ENCODE data around the gene AGBL3.
A peak's percentile ranks its signal among the peaks of the same experiment; 100 is the strongest.
"Not testable (repeated sequence)": the region's sequence is repeated elsewhere in the genome, so short reads cannot be mapped to it uniquely, and the experiment has no call there.

AGBL3 gene

DNA sequence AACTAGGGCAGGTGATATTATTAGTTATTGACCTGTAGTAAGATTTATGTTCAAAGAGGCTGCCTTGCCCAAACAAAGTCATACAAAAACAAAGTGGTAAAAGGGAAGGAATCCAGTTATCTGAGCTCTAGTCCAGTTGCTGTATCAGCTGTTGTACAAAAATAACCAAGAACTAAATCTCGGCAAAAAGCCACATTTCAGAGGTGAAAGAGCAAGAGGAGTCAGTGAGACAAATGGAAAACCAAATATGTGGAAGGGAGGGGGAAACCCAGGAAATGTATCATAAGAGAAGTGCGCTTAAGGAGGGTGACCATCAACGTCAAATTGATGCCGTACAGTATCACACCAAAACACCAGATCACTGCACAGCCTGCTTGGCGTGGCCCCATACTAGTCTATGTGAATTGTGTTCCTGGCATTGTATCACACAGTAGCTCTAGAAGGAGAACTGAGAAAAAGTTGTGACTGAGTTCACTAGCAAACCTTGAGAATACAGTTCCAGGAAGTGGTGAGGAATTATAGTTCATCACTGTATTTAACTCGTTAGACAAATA, 6.4 kb downstream of the AGBL3 start:
- Mint-ChIP-seq H3K9me3 (no peaks in the 10 kb centered on the region), H3K36me3 (ENCODE audit: low read depth) (peaks cover 33% of the 10 kb centered on the region), H3K27me3 (ENCODE audit: low read depth) (no peaks in the 10 kb centered on the region), H3K27ac (peak overlapping the region; percentile 67), H3K4me1 (ENCODE audit: low read depth) (peaks cover 34% of the 10 kb centered on the region), H3K4me3 (peak overlapping the region; percentile 27)
- no peak for DNase-seq (ENCODE audit: low spot score)

DNA sequence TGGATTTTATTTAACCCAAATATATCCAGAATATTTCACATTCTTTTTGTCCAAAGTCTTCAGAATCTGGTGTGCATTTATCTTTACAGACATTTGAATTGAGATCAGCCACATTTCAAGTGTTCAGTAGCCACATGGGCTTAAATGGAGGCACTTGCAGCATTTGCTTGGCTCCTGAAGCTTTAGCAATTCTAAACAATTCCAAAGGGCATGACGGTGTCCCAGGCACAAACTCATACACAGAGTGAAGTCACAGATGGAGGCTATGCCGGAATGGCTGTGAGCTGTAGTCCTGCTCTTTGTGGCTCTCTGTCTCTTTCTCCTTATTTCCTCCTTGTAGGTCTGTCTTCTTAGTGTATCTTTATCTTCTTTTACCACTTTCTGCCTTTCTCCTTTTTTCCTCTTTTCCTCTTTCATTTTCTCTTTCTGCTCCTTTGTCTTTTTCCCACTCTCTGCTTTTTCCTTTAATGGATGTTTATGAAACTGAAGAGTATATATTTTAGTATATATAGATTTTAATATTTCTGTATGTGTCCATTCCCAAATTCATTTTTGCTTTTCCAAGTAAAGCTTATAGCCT, 7.7 kb downstream of the AGBL3 start:
- H3K4me3 Mint-ChIP-seq, result no peak overlapping the region
- H3K9me3 Mint-ChIP-seq, result no peaks in the 10 kb centered on the region
- no peaks in the 10 kb centered on the region for H3K27me3 Mint-ChIP-seq (ENCODE audit: low read depth)
- peaks cover 31% of the 10 kb centered on the region for H3K4me1 Mint-ChIP-seq (ENCODE audit: low read depth)
- no peak overlapping the region for H3K27ac Mint-ChIP-seq
- H3K36me3 Mint-ChIP-seq (ENCODE audit: low read depth), result peaks cover 31% of the 10 kb centered on the region
- no peak for DNase-seq (ENCODE audit: low spot score)

DNA sequence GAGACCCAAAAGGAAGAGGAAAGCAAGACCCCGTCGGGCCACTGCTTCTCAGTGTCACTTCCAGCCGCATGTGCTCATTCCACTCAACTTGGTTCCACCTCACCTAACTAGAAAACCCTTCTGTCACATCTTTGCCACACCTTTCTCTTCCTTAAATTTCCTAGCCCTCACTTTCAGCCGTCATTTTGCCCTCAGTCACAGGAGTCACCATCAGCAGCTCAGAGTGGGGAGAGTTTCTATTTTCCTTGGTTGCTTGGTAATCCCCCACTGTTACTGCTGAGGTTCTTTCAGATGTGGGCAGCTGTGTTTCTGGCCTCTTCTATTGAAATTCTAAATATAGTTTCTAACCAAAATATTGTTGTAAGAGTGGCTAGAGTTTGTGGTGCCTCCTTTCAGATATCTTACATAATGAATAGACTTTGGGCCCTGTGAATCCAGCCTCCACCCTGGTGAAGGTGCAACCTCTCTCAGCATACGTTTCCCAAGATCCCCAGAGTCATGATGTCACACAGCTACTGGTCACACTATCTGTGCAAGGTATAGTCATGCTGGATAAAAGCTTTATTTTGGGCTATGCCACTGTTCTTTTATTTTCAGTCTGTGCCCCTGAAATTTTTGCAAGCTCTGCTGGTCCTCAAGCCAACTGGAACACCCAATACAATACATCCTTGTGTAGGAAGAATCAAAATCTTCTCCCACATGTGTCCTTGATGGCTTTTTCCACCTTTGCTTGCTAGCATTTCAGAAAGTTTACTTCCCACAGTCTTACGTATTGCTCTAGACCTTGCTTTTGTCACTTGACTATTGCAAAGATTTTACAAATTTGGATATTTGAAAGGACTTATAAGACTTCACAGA, 9.2 kb downstream of the AGBL3 start:
- peaks cover 29% of the 10 kb centered on the region for H3K4me1 Mint-ChIP-seq (ENCODE audit: low read depth)

DNA sequence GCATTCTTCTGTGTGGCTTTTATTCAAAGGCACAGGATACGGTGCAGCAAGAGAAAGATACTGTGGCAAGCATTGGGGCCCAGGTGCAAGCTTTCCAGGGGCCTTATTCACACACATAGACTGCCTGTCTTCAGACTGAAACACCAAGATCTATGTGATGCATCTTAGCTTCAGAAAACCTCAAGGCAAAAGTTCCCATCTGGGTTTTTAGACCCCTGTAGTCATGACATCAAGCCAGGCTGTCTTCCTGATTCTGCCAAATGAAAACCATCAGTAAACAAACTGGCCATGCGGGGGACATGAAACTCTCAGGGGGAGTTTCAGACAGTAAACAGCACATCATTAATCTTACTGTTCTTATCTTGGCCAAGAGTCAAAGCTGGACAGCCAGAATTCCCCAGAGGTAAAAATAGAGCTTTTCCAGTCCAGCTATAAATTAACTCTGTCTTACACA, 9.8 kb downstream of the AGBL3 start:
- Mint-ChIP-seq H3K9me3 (no peaks in the 10 kb centered on the region), H3K4me3 (no peak overlapping the region), H3K27me3 (ENCODE audit: low read depth) (no peaks in the 10 kb centered on the region), H3K36me3 (ENCODE audit: low read depth) (peaks cover 24% of the 10 kb centered on the region), H3K4me1 (ENCODE audit: low read depth) (peaks cover 24% of the 10 kb centered on the region), H3K27ac (no peak overlapping the region)
- no peak for DNase-seq (ENCODE audit: low spot score)

More for the DNA sequence above, 9.2 kb downstream of the AGBL3 start:
- H3K36me3 Mint-ChIP-seq (ENCODE audit: low read depth), result peaks cover 27% of the 10 kb centered on the region
- H3K27me3 Mint-ChIP-seq (ENCODE audit: low read depth), result no peaks in the 10 kb centered on the region
- no peak overlapping the region for H3K27ac Mint-ChIP-seq
- H3K9me3 Mint-ChIP-seq, result no peaks in the 10 kb centered on the region
- no peak overlapping the region for H3K4me3 Mint-ChIP-seq
- DNase-seq (ENCODE audit: low spot score), result no peak

DNA sequence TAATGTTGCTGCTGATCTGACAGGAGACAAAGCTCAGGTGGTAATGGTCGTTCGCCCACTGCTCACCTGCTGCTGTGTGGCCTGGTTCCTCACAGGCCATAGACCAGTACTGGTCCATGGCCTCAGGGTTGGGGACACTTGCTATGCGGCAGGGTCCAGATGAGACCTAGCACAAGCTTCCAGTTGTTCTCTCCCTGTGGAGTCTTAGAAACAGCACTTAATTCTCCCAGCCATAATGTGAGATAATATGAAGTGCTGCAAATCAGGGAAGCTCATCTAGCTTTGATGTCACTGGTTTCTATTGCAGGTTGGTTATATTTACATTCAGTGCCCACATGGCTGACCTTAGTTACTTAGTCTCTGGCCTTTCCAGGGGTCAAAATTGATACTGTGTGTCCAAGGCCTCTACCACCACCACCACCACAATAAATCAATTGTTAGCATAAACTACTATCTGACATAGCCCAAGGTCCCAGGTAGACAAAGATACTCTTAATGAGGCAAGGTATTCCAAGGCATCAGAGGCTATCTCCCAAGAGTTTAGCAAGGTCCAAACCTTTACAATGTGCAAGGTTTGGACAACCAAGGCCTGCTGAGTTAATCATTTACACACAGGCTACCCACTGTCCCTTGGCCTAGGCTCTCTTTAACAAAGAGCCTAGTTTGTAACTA, 11.0 kb downstream of the AGBL3 start:
- Mint-ChIP-seq H3K4me1 (ENCODE audit: low read depth) (peaks cover 18% of the 10 kb centered on the region), H3K27me3 (ENCODE audit: low read depth) (no peaks in the 10 kb centered on the region), H3K27ac (no peak overlapping the region), H3K4me3 (no peak overlapping the region), H3K9me3 (no peaks in the 10 kb centered on the region), H3K36me3 (ENCODE audit: low read depth) (peaks cover 19% of the 10 kb centered on the region)
- no peak for DNase-seq (ENCODE audit: low spot score)

DNA sequence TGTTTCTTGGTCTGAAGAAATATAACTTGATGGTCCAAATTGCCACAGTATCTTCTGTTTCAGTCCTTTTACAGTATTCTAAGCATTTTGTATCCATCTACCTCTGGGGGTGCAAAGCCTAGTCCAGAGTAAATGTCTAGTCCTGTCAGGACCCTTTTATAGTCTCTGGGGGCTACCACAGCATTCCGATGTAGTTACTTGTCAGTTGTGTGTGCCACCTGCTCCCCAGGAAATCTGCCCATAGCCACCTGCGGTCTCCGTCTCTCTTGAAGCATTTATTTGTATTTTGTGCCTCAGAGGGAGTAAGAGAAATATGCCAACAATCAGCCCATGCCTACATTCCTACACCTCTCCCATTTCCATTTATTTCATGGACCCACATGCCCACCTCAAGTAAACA, 12.8 kb downstream of the AGBL3 start:
- Mint-ChIP-seq H3K4me1 (ENCODE audit: low read depth) (peaks cover 8% of the 10 kb centered on the region), H3K9me3 (no peaks in the 10 kb centered on the region), H3K27ac (no peak overlapping the region), H3K4me3 (no peak overlapping the region), H3K36me3 (ENCODE audit: low read depth) (peaks cover 12% of the 10 kb centered on the region), H3K27me3 (ENCODE audit: low read depth) (no peaks in the 10 kb centered on the region)
- no peak for DNase-seq (ENCODE audit: low spot score)

DNA sequence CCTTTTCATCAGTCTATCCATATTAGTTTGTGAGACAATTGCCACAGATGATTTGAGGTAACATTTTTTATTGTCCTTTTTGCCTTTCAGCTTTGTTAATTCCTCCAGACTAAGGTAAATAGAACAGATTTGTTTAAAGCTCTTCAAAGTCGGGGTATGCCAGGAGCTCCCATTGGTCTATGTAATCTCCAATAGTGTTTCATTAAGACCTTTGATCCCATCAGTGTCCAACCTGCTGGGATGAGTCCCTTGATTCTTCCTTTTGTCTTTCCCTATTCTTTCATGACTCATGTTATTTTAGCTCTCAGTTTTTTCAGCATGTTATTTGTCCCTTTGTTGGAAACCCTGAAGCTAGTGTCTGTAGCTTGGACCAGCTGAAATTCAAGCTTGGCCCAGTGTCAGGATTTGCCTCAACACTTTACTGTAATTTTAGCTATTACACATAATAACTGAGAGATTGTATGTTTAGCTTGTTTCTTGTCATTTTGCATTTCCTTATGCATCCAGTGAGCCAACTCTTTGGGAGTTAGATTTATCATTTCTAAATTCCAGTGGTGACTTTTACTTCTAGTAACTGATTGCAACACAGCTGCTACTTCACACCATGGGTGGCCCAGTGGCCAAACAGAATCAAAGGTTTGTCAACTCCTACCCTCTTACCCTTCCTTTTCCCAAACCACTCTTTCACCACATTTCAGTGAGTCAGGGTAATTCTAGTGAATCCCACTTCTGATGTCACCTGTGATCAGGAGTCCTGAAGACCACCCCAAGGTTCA, 15.3 kb downstream of the AGBL3 start:
- Mint-ChIP-seq H3K4me3 (no peak overlapping the region), H3K36me3 (ENCODE audit: low read depth) (peaks cover 3% of the 10 kb centered on the region), H3K9me3 (no peaks in the 10 kb centered on the region), H3K4me1 (ENCODE audit: low read depth) (no peaks in the 10 kb centered on the region), H3K27ac (no peak overlapping the region), H3K27me3 (ENCODE audit: low read depth) (no peaks in the 10 kb centered on the region)
- no peak for DNase-seq (ENCODE audit: low spot score)

DNA sequence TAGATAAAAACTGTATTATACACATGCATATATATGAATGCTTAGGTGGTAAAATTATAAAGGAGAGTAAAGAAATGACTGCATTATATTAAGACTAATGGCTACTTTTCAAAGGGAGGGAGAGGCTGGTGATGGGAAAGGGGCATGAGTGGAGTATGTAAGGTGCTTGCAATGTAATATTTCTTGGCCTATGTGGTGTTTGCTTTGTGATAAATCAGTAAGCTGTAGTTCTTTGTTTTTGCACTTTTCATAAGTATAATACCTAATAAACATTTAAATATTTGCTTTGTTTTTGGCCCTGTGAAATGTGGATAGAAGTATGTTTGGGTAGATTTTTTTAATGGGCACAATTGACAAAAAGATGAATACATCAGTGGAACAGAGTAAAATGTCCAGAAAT, 25.9 kb downstream of the AGBL3 start:
- H3K4me1 Mint-ChIP-seq (ENCODE audit: low read depth), result no peaks in the 10 kb centered on the region
- no peaks in the 10 kb centered on the region for H3K9me3 Mint-ChIP-seq
- DNase-seq (ENCODE audit: low spot score), result no peak
- no peak overlapping the region for H3K27ac Mint-ChIP-seq
- no peak overlapping the region for H3K4me3 Mint-ChIP-seq
- peaks cover 4% of the 10 kb centered on the region for H3K27me3 Mint-ChIP-seq (ENCODE audit: low read depth)
- no peaks in the 10 kb centered on the region for H3K36me3 Mint-ChIP-seq (ENCODE audit: low read depth)

DNA sequence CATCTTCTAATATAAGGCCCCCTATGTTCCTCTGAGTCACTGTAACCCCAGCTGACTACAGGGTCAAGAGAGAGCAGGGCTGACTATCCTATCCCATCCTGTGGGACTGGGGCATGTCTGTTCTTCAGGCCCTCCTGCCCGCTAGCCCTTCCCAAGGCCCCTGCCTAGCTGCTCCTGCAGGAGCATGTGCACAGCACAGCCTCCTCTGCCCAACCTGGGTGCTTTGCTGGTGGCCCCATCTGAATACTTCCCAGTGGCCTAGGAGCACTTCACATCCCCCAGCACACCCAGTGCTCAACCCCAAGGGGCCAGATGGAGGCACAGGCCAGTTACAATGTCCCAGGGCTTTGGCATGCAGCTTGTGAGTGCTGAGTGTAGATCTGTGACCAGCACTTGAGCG, 37.3 kb downstream of the AGBL3 start:
- no peaks in the 10 kb centered on the region for H3K4me1 Mint-ChIP-seq (ENCODE audit: low read depth)
- peaks cover 9% of the 10 kb centered on the region for H3K9me3 Mint-ChIP-seq
- H3K36me3 Mint-ChIP-seq (ENCODE audit: low read depth), result no peaks in the 10 kb centered on the region
- no peak overlapping the region for H3K4me3 Mint-ChIP-seq
- no peak for DNase-seq (ENCODE audit: low spot score)
- no peak overlapping the region for H3K27ac Mint-ChIP-seq
- no peaks in the 10 kb centered on the region for H3K27me3 Mint-ChIP-seq (ENCODE audit: low read depth)

DNA sequence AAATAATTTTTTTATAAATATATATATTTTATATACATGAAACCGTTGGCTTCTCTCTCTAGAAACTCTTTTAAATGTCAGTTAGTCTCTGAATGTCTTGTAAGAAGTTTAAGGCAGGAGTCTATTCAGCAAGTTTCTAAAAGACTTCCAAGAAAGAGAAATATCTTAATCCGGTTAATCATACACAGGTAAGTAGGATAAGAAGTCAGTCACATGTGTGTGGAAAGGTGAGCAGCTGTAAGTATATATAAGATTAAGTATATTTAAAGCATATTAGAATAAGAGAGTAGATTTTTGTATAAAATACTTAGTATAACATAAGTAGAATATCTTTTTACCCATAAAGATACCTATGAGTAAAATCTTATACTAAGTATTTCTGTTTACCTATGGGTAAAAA, 48.9 kb downstream of the AGBL3 start:
- Mint-ChIP-seq H3K4me1 (ENCODE audit: low read depth) (no peaks in the 10 kb centered on the region), H3K4me3 (no peak overlapping the region), H3K27ac (no peak overlapping the region), H3K27me3 (ENCODE audit: low read depth) (peaks cover 2% of the 10 kb centered on the region), H3K36me3 (ENCODE audit: low read depth) (no peaks in the 10 kb centered on the region), H3K9me3 (no peaks in the 10 kb centered on the region)
- DNase-seq (ENCODE audit: low spot score), result no peak

DNA sequence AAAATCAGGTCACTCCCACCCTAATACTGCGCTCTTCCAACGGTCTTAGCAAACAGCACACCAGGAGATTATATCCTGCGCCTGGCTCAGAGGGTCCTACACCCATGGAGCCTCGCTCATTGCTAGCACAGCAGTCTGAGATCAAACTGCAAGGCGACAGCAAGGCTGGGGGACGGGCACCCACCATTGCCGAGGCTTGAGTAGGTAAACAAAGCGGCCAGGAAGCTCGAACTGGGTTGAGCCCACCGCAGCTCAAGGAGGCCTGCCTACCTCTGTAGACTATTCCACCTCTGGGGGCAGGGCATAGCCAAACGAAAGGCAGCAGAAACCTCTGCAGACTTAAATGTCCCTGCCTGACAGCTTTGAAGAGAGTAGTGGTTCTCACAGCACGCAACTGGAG, 80.7 kb downstream of the AGBL3 start:
- not testable (repeated sequence) for DNase-seq (ENCODE audit: low spot score); H3K4me1 Mint-ChIP-seq (ENCODE audit: low read depth); H3K27ac Mint-ChIP-seq; H3K4me3 Mint-ChIP-seq; H3K27me3 Mint-ChIP-seq (ENCODE audit: low read depth); H3K36me3 Mint-ChIP-seq (ENCODE audit: low read depth)
- peaks cover 24% of the 10 kb centered on the region for H3K9me3 Mint-ChIP-seq

DNA sequence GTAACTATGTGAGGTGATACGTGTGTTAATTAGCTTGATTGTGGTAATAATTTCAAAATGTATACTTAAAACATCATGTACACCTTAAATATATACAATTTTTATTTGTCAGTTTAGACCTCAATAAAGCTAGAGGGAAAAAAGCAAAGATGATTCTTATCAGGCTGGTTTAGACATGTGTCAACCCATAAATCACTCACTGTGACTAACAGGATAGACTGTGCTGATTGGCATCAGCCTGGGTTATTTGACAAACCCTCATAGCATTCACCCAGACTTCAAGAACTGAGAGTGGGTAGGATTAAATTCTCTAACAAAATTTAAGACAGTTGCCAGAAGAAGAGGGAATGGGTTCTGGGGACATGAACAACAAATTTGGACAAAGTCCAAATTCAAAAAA, 87.8 kb downstream of the AGBL3 start:
- H3K27ac Mint-ChIP-seq, result no peak overlapping the region
- no peaks in the 10 kb centered on the region for H3K27me3 Mint-ChIP-seq (ENCODE audit: low read depth)
- H3K36me3 Mint-ChIP-seq (ENCODE audit: low read depth), result no peaks in the 10 kb centered on the region
- H3K4me1 Mint-ChIP-seq (ENCODE audit: low read depth), result no peaks in the 10 kb centered on the region
- no peak overlapping the region for H3K4me3 Mint-ChIP-seq
- H3K9me3 Mint-ChIP-seq, result peaks cover 6% of the 10 kb centered on the region
- no peak for DNase-seq (ENCODE audit: low spot score)

DNA sequence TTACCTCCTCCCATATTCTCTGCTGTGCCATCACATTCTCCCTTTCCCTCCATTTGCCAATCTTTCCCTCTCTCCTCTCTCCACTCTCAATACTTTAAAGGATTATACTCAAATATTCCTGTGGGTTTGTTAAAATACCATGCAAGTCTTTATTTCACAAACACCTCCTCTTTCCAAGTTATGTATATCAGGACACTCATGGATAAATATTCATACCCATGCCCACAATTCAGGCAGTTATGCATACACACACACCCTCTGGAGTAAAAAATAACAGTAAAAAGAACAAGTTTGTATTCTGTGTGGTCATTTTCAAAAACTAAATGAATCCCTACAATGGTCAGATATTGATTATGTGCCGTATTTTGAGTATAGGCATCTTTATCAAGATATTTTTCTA, 88.2 kb downstream of the AGBL3 start:
- no peak overlapping the region for H3K4me3 Mint-ChIP-seq
- H3K4me1 Mint-ChIP-seq (ENCODE audit: low read depth), result no peaks in the 10 kb centered on the region
- no peaks in the 10 kb centered on the region for H3K36me3 Mint-ChIP-seq (ENCODE audit: low read depth)
- peaks cover 6% of the 10 kb centered on the region for H3K9me3 Mint-ChIP-seq
- H3K27ac Mint-ChIP-seq, result no peak overlapping the region
- no peak for DNase-seq (ENCODE audit: low spot score)
- no peaks in the 10 kb centered on the region for H3K27me3 Mint-ChIP-seq (ENCODE audit: low read depth)
